ENCODE data around the gene FASTK. TPM values are rescaled to one million over a fixed set of nuclear protein-coding genes. Genes with fewer than 3 reads are reported as not detected.

Gene FASTK
- total RNA-seq, 1 experiment from 2014 or later: 95.0 TPM

GRCh38 chr7:151083824-151084160, 3.2 kb upstream of the FASTK start:
- H3K27ac ChIP-seq (ENCODE audit: low read length): peak overlapping the region; percentile 91
- DNase-seq (ENCODE audit: low read depth, low spot score): no peak
- intact Hi-C loops (cut with micrococcal nuclease; ENCODE audit: unreplicated experiment): no loop called here
- BruUV-seq (replicated peaks): no TSS peak
- CTCF ChIA-PET: no interaction called here
- ATAC-seq: no peak
- no peak for TF ChIP-seq POLR2AphosphoS5 (IDR thresholded peaks at IDR 0.05; ENCODE audit: low read depth, low read length)
- no peak for TF ChIP-seq TCF7L2 (IDR thresholded peaks at IDR 0.05; ENCODE audit: low read depth, low read length)
- no peak for TF ChIP-seq CTCF (IDR thresholded peaks at IDR 0.05)
- no peak for TF ChIP-seq REST (IDR thresholded peaks at IDR 0.05; ENCODE audit: insufficient read depth in 1 of 2, low read depth in 2 of 2, low read length in 1 of 2)
- no peak for TF ChIP-seq SIN3A (IDR thresholded peaks at IDR 0.05; ENCODE audit: borderline replicate concordance, insufficient read depth, low read depth, low read length)
- H3K27me3 ChIP-seq (ENCODE audit: control insufficient read depth, insufficient read depth, low read length): no peaks in the 10 kb centered on the region
- H3K9me3 ChIP-seq (ENCODE audit: control insufficient read depth, insufficient read depth, low read depth, low read length): no peaks in the 10 kb centered on the region
- peak overlapping the region; percentile 74 to 93 for H3K4me3 ChIP-seq (ENCODE audit: low read depth in 2 of 2, low read length in 2 of 2)
- POLR2A ChIA-PET: interaction anchor here (0.7 kb wide), 1 partner anchor 23 kb away, joined by 4 read pairs; no protein-coding TSS in a partner anchor
- H3K36me3 ChIP-seq (ENCODE audit: control insufficient read depth, insufficient read depth, low read length): no peaks in the 10 kb centered on the region; the same call in 1 of the 2 replicates
- in situ Hi-C loops (cut with HindIII; ENCODE audit: low pct_unique_long_range_greater_than_20kb, low sequenced_read_pairs): no loop called here
- peaks cover 38% of the 10 kb centered on the region for H3K4me1 ChIP-seq (ENCODE audit: control insufficient read depth, insufficient read depth, low read length)

DNA sequence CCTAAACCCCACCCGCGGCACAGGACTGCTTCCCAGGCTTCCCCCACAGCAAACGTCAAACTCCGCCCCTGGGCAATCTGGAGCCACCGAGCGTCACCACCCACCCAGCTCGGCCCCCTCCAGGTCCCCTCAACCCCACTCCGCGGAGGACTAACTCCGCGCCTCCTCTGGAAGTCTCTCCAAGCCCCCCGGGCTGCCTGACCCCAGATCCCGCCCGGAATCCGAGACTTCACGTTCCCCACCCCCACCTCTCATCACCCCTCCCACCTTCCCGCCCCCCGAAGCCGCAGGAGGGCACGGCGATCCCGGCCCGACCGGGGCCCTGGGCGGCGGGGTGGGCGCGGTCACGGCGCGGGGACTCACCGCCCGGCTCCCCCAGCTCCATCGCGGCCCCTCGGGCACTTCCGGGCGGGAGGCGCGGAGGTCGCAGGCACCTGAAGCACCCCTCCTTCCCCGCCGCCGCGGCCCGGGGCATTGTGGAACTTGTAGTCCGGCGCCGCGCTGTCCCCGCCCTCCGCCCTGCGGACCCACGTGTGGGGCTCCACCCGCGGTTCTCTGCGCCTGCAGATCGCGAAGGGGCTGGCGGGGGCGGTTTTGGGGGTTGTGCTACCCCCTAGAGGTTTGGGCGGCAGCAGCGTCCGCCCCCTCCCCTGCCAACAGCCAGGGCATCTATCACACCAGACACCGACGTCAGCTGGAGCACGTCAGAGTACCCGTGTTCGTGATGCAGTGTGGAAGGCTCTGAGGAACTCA, 2.6 kb upstream of the FASTK start, which contains the start of gene TMUB1:
Gene TMUB1, minus strand, starts transcription at position 423 of the 753 bp plus-strand sequence. CDS start 930 bp downstream, outside the sequence.
- ChIA-PET CTCF (no interaction called here), POLR2A (interaction anchor here (0.6 to 0.7 kb wide), 2 partner anchors 22 to 284 kb away, joined by 3 to 4 read pairs; no protein-coding TSS in a partner anchor)
- in situ Hi-C loops (cut with HindIII; ENCODE audit: low pct_unique_long_range_greater_than_20kb, low sequenced_read_pairs): no loop called here
- Histone ChIP-seq H3K27me3 (ENCODE audit: control insufficient read depth, insufficient read depth, low read length) (no peaks in the 10 kb centered on the region), H3K36me3 (ENCODE audit: control insufficient read depth, insufficient read depth, low read length) (no peaks in the 10 kb centered on the region; the same call in 1 of the 2 replicates), H3K4me3 (ENCODE audit: low read depth in 2 of 2, low read length in 2 of 2) (peak within 1 kb of the TSS; percentile 74 to 93), H3K27ac (ENCODE audit: low read length) (peak within 1 kb of the TSS; percentile 91), H3K4me1 (ENCODE audit: control insufficient read depth, insufficient read depth, low read length) (peaks cover 38% of the 10 kb centered on the region), H3K9me3 (ENCODE audit: control insufficient read depth, insufficient read depth, low read depth, low read length) (no peaks in the 10 kb centered on the region)
- BruUV-seq (replicated peaks): no TSS peak
- DNase-seq (ENCODE audit: low read depth, low spot score): no peak
- TF ChIP-seq POLR2AphosphoS5 (IDR thresholded peaks at IDR 0.05; ENCODE audit: low read depth, low read length): 0 out of 2 replicates have a peak, but pooled peaks have one; percentile 24
- no peak for TF ChIP-seq REST (IDR thresholded peaks at IDR 0.05; ENCODE audit: insufficient read depth in 1 of 2, low read depth in 2 of 2, low read length in 1 of 2)
- no peak for TF ChIP-seq TCF7L2 (IDR thresholded peaks at IDR 0.05; ENCODE audit: low read depth, low read length)
- TF ChIP-seq CTCF (IDR thresholded peaks at IDR 0.05): no peak
- no peak for TF ChIP-seq SIN3A (IDR thresholded peaks at IDR 0.05; ENCODE audit: borderline replicate concordance, insufficient read depth, low read depth, low read length)
- peak; percentile 52 for ATAC-seq
- intact Hi-C loops (cut with micrococcal nuclease; ENCODE audit: unreplicated experiment): no loop called here
